A549 (cell line): ENCODE measurements around the gene PFN3. TPM values are rescaled to one million over a fixed set of nuclear protein-coding genes. Genes with fewer than 3 reads are reported as not detected.

Experiments
- ATAC-seq, 2 experiments: fragments of 200-7000 bp in 1 of 2; fragments of >200 bp in 1 of 2; cut with Nextera tagmentation in 1 of 2; cut with Tn5 transposase in 1 of 2; 3 replicates each; pipeline versions ENCODE4 v1.8.0 to v1.9.1; 2018 to 2020; ENCODE audit warnings: mild to moderate bottlenecking in 1 of 2, moderate library complexity in 1 of 2
- CTCF ChIA-PET: fragments of 300-600 bp; sonication (Branson Sonifier 250); formaldehyde crosslinking; extraction: SDS; loops from one replicate; lab custom pipeline; 2021; ENCODE audit warnings: antibody characterized with exemption, inconsistent platforms; lab: Yijun Ruan, JAX
- POLR2A ChIA-PET: fragments of 350-600 bp; formaldehyde crosslinking; extraction: SDS; loops from one replicate; lab custom pipeline; 2021; ENCODE audit warnings: antibody characterized with exemption, inconsistent platforms; lab: Yijun Ruan, JAX
- DNase-seq, 2 experiments: peaks; one replicate each; pipeline versions ENCODE4 v3.0.0 to v3.0.0-alpha.2; 2011 to 2016; ENCODE audit warnings: low read depth in 1 of 2, low spot score in 1 of 2
- FAIRE-seq: peaks from 2 replicates; lab custom pipeline; 2011; peaks lifted over from hg19 to GRCh38; lab: Jason Lieb, UNC
- H3K27ac ChIP-seq, 2 experiments: fragments of >200 bp; sonication (Bioruptor Twin); formaldehyde crosslinking; 3 replicates each; pipeline ENCODE4 v1.5.1; 2016 to 2017
- H3K4me1 ChIP-seq: fragments of >200 bp; sonication (Bioruptor Twin); formaldehyde crosslinking; 3 replicates; pipeline ENCODE4 v1.6.1; 2016
- H3K4me2 ChIP-seq: fragments of >200 bp; sonication (Bioruptor Twin); formaldehyde crosslinking; 3 replicates; pipeline ENCODE4 v1.6.1; 2016
- H3K4me3 ChIP-seq: fragments of >200 bp; sonication (Bioruptor Twin); formaldehyde crosslinking; 3 replicates; pipeline ENCODE4 v1.5.1; 2016
- H3K9me3 ChIP-seq: fragments of >200 bp; sonication (Bioruptor Twin); formaldehyde crosslinking; 3 replicates; pipeline ENCODE4 v1.6.1; 2016
- CBX2 ChIP-seq: fragments of 200-600 bp; sonication (generic); IDR thresholded peaks from 2 replicates; pipeline ENCODE4 v1.6.1; 2016; ENCODE audit warnings: low read depth, mild to moderate bottlenecking, borderline replicate concordance
- CBX8 ChIP-seq: fragments of 200-600 bp; sonication (generic); IDR thresholded peaks from 2 replicates; pipeline ENCODE4 v1.6.1; 2016
- CEBPB ChIP-seq, 2 experiments: fragments of >200 bp in 1 of 2; sonication (Bioruptor Twin) in 1 of 2; formaldehyde crosslinking in 1 of 2; IDR thresholded peaks; 2 replicates each; pipeline ENCODE4 v1.6.1; 2012 to 2016
- CHD4 ChIP-seq: fragments of 200-600 bp; sonication (generic); IDR thresholded peaks from 2 replicates; pipeline ENCODE4 v1.6.1; 2016; ENCODE audit warnings: antibody characterized with exemption, mild to moderate bottlenecking, borderline replicate concordance
- EP300 ChIP-seq, 2 experiments: fragments of >200 bp; sonication (Bioruptor Twin); formaldehyde crosslinking; IDR thresholded peaks; 2 replicates in 1 of 2; 3 replicates in 1 of 2; pipeline ENCODE4 v1.6.1; 2016 to 2017
- FOXS1 ChIP-seq: fragments of 250-450 bp; sonication (Bioruptor Pico); IDR thresholded peaks from 2 replicates; pipeline ENCODE4 v1.5.0; 2020; ENCODE audit warnings: mild to moderate bottlenecking, moderate library complexity
- HDAC2 ChIP-seq: fragments of 200-600 bp; sonication (generic); IDR thresholded peaks from 2 replicates; pipeline ENCODE4 v1.6.1; 2016
- HOXB13 ChIP-seq: fragments of 250-450 bp; sonication (Bioruptor Pico); IDR thresholded peaks from 2 replicates; pipeline ENCODE4 v1.5.0; 2020; ENCODE audit warnings: low read depth, mild to moderate bottlenecking, moderate library complexity
- JUN ChIP-seq, 2 experiments: fragments of >200 bp; sonication (Bioruptor Twin); formaldehyde crosslinking; IDR thresholded peaks; 2 replicates in 1 of 2; 3 replicates in 1 of 2; pipeline ENCODE4 v1.6.1; 2016 to 2017
- JUNB ChIP-seq: fragments of >200 bp; sonication (Bioruptor Twin); formaldehyde crosslinking; IDR thresholded peaks from 2 replicates; pipeline ENCODE4 v1.6.1; 2016
- KDM5A ChIP-seq: fragments of 200-600 bp; sonication (generic); IDR thresholded peaks from 2 replicates; pipeline ENCODE4 v1.6.1; 2016; ENCODE audit warnings: antibody characterized with exemption, mild to moderate bottlenecking
- MAFK ChIP-seq: fragments of 450-650 bp; IDR thresholded peaks from 2 replicates; pipeline ENCODE4 v1.6.1; 2014; ENCODE audit not compliant: partially characterized antibody
- POLR2A ChIP-seq: IDR thresholded peaks from 2 replicates; pipeline ENCODE4 v1.6.1; 2012; ENCODE audit warnings: mild to moderate bottlenecking, low read length
- RARB ChIP-seq: fragments of 250-450 bp; sonication (Bioruptor Pico); IDR thresholded peaks from 2 replicates; pipeline ENCODE4 v1.8.0; 2021; ENCODE audit warnings: mild to moderate bottlenecking, moderate library complexity
- RCOR1 ChIP-seq: fragments of 150-350 bp; IDR thresholded peaks from 2 replicates; pipeline ENCODE4 v1.6.1; 2014; ENCODE audit warnings: antibody characterized with exemption, low read length, low read depth
- ZFP36 ChIP-seq: fragments of 450-650 bp; IDR thresholded peaks from 2 replicates; pipeline ENCODE4 v1.6.1; 2014; ENCODE audit warnings: borderline replicate concordance; ENCODE audit not compliant: partially characterized antibody
- ZSCAN20 ChIP-seq: fragments of 250-450 bp; sonication (Bioruptor Pico); IDR thresholded peaks from 2 replicates; pipeline ENCODE4 v1.8.0; 2022; ENCODE audit warnings: mild to moderate bottlenecking, moderate library complexity
- WGBS: methylation state at CpG from one replicate; pipeline ENCODE4 v1.1.6; 2017; ENCODE audit errors: missing lambda C conversion rate; 5-methylcytosine and 5-hydroxymethylcytosine counted together
- polyA plus RNA-seq, 4 experiments: library from polyadenylated mRNA; depleted of rRNA in 3 of 4; stranded (reverse); fragments of >200 nt; fragmentation: RNase III in 1 of 4; extraction: RNeasy Plus Mini Kit Qiagen cat#74134 plus additional on column Dnase treatment in 1 of 4; gene quantifications; 2 replicates in 3 of 4; 3 replicates in 1 of 4; pipeline ENCODE4 v1.2.3, GENCODE V29; 2011 to 2017
- TF ChIP-seq, protein P1 (sequence below): fragments of 200-600 bp; sonication (generic); IDR thresholded peaks from 2 replicates; pipeline ENCODE4 v1.6.1; 2016; ENCODE audit warnings: antibody characterized with exemption, mild to moderate bottlenecking, moderate library complexity
- TF ChIP-seq, protein P2 (sequence below): fragments of 250-450 bp; sonication (Bioruptor Pico); IDR thresholded peaks from 2 replicates; pipeline ENCODE4 v1.5.0; 2020; ENCODE audit warnings: low read depth, mild to moderate bottlenecking, moderate library complexity
- TF ChIP-seq, protein P3 (sequence below): fragments of >200 bp; sonication (Bioruptor Twin); formaldehyde crosslinking; IDR thresholded peaks from 3 replicates; pipeline ENCODE4 v1.5.1; 2016
- TF ChIP-seq, protein P4 (sequence below): IDR thresholded peaks from 2 replicates; pipeline ENCODE4 v1.6.1; 2012
- TF ChIP-seq, protein P5 (sequence below): fragments of >200 bp; sonication (Bioruptor Twin); formaldehyde crosslinking; IDR thresholded peaks from 3 replicates; pipeline ENCODE4 v1.6.1; 2016

PFN3 gene
- polyA plus RNA-seq, 2 of the 4 experiments (the other 2 are of a cell fraction) = not detected

DNA sequence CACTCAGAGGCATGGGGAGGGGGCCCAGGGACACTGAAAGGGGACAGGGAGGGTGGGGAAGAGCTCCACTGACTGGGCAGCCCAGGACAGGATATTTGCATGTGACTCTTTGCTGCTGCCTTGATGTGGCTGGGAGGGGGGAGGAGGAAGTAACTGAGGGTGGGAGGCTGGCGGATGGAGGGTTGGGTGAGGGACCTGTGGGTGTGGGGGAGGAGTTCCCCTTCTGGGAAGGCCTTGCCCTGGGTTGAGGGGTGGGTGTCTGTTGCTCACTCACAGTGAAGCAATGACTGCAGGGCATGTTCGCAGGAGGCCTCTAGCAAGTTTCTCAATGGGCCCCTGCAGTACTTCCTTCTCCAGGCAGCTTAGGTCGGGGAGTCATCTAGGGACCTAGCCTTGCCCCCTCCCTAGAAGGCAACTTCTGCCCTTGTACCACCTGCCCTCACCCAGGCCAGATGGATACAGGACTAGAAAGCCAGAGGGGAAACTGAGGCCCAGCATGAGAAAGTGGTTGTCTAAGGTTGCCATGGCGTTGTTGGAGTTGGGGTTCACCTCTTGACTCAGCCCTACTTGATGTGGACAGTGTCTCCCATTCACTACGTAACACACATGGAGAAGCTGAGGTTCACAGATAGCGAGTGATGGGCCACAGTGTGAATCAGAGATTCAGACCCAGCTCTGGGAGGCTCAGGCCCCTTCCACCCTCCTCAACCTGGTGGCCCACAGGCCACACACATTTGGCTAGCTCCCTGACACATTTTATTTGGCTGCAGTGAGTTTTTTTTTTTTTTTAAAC, 29.0 kb upstream of the PFN3 start:
- Histone ChIP-seq H3K4me3 (no peak overlapping the region), H3K27ac (peak overlapping the region in 1 of 2 experiments; percentile 25; a peak in 1 of 6 replicates), H3K4me1 (peaks cover 17% of the 10 kb centered on the region), H3K9me3 (no peaks in the 10 kb centered on the region), H3K4me2 (no peak overlapping the region)
- ChIA-PET POLR2A (interaction anchor here (1.3 kb wide), 1 partner anchor 18 kb away, joined by 3 read pairs; no protein-coding TSS in a partner anchor), CTCF (interaction anchor here (0.7 to 36.0 kb wide), 3 partner anchors 19 to 59 kb away, joined by 4 to 871 read pairs (median 152); partner anchors contain the start of gene PRR7)
- DNase-seq (no peak), ATAC-seq (no peak), FAIRE-seq (no peak)
- WGBS = 98% methylated on average over 5 of the region's 6 CpGs
- TF ChIP-seq JUN (IDR thresholded peaks at IDR 0.05) = no peak
- TF ChIP-seq HOXB13 (CRISPR knock-in tag) = no peak
- no peak for TF ChIP-seq KDM5A
- no peak for TF ChIP-seq EP300 (IDR thresholded peaks at IDR 0.05)
- TF ChIP-seq, protein P1, sequence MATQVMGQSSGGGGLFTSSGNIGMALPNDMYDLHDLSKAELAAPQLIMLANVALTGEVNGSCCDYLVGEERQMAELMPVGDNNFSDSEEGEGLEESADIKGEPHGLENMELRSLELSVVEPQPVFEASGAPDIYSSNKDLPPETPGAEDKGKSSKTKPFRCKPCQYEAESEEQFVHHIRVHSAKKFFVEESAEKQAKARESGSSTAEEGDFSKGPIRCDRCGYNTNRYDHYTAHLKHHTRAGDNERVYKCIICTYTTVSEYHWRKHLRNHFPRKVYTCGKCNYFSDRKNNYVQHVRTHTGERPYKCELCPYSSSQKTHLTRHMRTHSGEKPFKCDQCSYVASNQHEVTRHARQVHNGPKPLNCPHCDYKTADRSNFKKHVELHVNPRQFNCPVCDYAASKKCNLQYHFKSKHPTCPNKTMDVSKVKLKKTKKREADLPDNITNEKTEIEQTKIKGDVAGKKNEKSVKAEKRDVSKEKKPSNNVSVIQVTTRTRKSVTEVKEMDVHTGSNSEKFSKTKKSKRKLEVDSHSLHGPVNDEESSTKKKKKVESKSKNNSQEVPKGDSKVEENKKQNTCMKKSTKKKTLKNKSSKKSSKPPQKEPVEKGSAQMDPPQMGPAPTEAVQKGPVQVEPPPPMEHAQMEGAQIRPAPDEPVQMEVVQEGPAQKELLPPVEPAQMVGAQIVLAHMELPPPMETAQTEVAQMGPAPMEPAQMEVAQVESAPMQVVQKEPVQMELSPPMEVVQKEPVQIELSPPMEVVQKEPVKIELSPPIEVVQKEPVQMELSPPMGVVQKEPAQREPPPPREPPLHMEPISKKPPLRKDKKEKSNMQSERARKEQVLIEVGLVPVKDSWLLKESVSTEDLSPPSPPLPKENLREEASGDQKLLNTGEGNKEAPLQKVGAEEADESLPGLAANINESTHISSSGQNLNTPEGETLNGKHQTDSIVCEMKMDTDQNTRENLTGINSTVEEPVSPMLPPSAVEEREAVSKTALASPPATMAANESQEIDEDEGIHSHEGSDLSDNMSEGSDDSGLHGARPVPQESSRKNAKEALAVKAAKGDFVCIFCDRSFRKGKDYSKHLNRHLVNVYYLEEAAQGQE = no peak; the same call in 1 of the 2 replicates
- no peak for TF ChIP-seq JUNB
- TF ChIP-seq RARB (CRISPR knock-in tag) = no peak
- no peak for TF ChIP-seq CBX2
- no peak; the same call in 1 of the 2 replicates for TF ChIP-seq POLR2A
- TF ChIP-seq HDAC2 = no peak
- TF ChIP-seq CEBPB (IDR thresholded peaks at IDR 0.05) = no peak
- TF ChIP-seq RCOR1 = no peak
- no peak for TF ChIP-seq MAFK

DNA sequence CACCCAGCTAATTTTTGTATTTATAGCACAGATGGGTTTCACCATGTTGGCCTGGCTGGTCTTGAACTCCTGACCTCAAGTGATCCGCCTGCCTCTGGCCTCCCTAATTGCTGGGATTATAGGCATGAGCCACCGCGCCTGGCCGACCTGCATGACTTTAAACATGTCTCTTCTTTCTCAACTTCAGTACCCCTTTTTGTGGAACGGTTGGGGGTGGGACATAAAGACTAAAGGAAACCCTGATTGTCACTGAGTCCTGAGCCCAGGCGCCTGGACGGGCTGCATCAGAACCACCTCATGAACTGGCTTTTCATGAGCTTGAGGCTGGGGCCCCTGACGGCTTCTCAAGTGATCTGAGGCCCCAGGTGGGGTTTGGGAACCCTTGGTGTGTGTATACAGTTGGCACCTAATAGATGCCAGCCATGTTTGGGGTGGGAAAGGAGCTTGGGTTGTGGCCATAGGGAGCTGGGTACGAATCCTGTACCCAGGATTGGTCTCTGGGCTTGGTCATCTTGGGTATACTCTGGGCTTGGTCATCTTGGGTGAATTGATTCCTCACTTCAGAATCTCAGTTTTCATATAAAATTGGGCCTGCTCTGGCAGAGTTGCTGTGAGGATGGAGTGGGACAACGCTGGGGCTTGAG, 28.2 kb upstream of the PFN3 start:
- no peak for FAIRE-seq
- no peak overlapping the region for H3K4me3 ChIP-seq
- TF ChIP-seq, protein P2, sequence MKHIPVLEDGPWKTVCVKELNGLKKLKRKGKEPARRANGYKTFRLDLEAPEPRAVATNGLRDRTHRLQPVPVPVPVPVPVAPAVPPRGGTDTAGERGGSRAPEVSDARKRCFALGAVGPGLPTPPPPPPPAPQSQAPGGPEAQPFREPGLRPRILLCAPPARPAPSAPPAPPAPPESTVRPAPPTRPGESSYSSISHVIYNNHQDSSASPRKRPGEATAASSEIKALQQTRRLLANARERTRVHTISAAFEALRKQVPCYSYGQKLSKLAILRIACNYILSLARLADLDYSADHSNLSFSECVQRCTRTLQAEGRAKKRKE (CRISPR knock-in tag) = no peak
- TF ChIP-seq, protein P3, sequence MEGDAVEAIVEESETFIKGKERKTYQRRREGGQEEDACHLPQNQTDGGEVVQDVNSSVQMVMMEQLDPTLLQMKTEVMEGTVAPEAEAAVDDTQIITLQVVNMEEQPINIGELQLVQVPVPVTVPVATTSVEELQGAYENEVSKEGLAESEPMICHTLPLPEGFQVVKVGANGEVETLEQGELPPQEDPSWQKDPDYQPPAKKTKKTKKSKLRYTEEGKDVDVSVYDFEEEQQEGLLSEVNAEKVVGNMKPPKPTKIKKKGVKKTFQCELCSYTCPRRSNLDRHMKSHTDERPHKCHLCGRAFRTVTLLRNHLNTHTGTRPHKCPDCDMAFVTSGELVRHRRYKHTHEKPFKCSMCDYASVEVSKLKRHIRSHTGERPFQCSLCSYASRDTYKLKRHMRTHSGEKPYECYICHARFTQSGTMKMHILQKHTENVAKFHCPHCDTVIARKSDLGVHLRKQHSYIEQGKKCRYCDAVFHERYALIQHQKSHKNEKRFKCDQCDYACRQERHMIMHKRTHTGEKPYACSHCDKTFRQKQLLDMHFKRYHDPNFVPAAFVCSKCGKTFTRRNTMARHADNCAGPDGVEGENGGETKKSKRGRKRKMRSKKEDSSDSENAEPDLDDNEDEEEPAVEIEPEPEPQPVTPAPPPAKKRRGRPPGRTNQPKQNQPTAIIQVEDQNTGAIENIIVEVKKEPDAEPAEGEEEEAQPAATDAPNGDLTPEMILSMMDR = no peak
- TF ChIP-seq ZFP36 (no peak), POLR2A (no peak), CHD4 (no peak), JUN (IDR thresholded peaks at IDR 0.05) (no peak), CBX8 (no peak), FOXS1 (CRISPR knock-in tag) (no peak), ZSCAN20 (CRISPR knock-in tag) (no peak), RCOR1 (no peak)
- TF ChIP-seq, protein P4, sequence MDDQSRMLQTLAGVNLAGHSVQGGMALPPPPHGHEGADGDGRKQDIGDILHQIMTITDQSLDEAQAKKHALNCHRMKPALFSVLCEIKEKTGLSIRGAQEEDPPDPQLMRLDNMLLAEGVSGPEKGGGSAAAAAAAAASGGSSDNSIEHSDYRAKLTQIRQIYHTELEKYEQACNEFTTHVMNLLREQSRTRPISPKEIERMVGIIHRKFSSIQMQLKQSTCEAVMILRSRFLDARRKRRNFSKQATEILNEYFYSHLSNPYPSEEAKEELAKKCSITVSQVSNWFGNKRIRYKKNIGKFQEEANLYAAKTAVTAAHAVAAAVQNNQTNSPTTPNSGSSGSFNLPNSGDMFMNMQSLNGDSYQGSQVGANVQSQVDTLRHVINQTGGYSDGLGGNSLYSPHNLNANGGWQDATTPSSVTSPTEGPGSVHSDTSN = peak; percentile 16; the same call in 1 of the 2 replicates
- TF ChIP-seq, protein P5, sequence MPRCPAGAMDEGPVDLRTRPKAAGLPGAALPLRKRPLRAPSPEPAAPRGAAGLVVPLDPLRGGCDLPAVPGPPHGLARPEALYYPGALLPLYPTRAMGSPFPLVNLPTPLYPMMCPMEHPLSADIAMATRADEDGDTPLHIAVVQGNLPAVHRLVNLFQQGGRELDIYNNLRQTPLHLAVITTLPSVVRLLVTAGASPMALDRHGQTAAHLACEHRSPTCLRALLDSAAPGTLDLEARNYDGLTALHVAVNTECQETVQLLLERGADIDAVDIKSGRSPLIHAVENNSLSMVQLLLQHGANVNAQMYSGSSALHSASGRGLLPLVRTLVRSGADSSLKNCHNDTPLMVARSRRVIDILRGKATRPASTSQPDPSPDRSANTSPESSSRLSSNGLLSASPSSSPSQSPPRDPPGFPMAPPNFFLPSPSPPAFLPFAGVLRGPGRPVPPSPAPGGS = 0 out of 3 replicates have a peak, but pooled peaks have one; percentile 20
- TF ChIP-seq, protein P1 = peak; percentile 7; the same call in 1 of the 2 replicates

More for the DNA sequence above, 28.2 kb upstream of the PFN3 start:
- no peak for ATAC-seq
- 87% methylated on average over 10 of the region's 10 CpGs for WGBS
- no peak for DNase-seq
- POLR2A ChIA-PET = interaction anchor here (1.3 kb wide), 1 partner anchor 19 kb away, joined by 3 read pairs; no protein-coding TSS in a partner anchor
- no peak overlapping the region; the same call in 2 of the 3 replicates for H3K4me2 ChIP-seq
- CTCF ChIA-PET = interaction anchor here (14.5 to 36.0 kb wide), 2 partner anchors 20 to 25 kb away, joined by 152 to 871 read pairs; partner anchors contain the start of gene PRR7
- H3K4me1 ChIP-seq = peaks cover 17% of the 10 kb centered on the region
- H3K27ac ChIP-seq = peak overlapping the region in 1 of 2 experiments; percentile 25; a peak in 1 of 6 replicates
- H3K9me3 ChIP-seq = no peaks in the 10 kb centered on the region
